Spleen (tissue), 11 donors: ENCODE results near the gene MMP11. TPM values are rescaled to one million over a fixed set of nuclear protein-coding genes. Genes with fewer than 3 reads are reported as not detected.

Experiments
- DNase-seq: peaks from one replicate; pipeline ENCODE4 v3.0.0-alpha.2; 2020
- H3K27ac ChIP-seq, 8 donors: fragments of 200-600 bp; sonication (generic) in 7 of 8; 1 replicate in 4 of 8; 2 replicates in 4 of 8; pipeline versions ENCODE4 v1.5.0 to v1.8.0; 2016 to 2021; ENCODE audit warnings: inconsistent platforms in 4 of 8, mild to moderate bottlenecking in 4 of 8, moderate library complexity in 1 of 8
- H3K27me3 ChIP-seq, 7 donors: fragments of 200-600 bp; sonication (generic) in 6 of 7; replicated peaks in 1 of 7; 1 replicate in 4 of 7; 2 replicates in 3 of 7; pipeline versions ENCODE4 v1.5.0 to v1.8.0; 2016 to 2021; ENCODE audit warnings: inconsistent platforms in 3 of 7, mild to moderate bottlenecking in 1 of 7
- H3K36me3 ChIP-seq, 6 donors: fragments of 200-600 bp; sonication (generic) in 5 of 6; 1 replicate in 4 of 6; 2 replicates in 2 of 6; pipeline versions ENCODE4 v1.5.0 to v1.8.0; 2016 to 2021; ENCODE audit warnings: inconsistent platforms in 2 of 6
- H3K4me1 ChIP-seq, 6 donors: fragments of 200-600 bp; sonication (generic) in 5 of 6; 1 replicate in 3 of 6; 2 replicates in 3 of 6; pipeline versions ENCODE4 v1.5.0 to v1.8.0; 2016 to 2021; ENCODE audit warnings: inconsistent platforms in 3 of 6
- H3K4me3 ChIP-seq, 8 donors: fragments of 200-600 bp; sonication (generic) in 7 of 8; 1 replicate in 4 of 8; 2 replicates in 4 of 8; pipeline versions ENCODE4 v1.5.0 to v1.8.0; 2016 to 2021; ENCODE audit warnings: inconsistent platforms in 4 of 8, mild to moderate bottlenecking in 4 of 8, moderate library complexity in 2 of 8
- H3K9me3 ChIP-seq, 8 donors: fragments of 200-600 bp; sonication (generic) in 7 of 8; 1 replicate in 4 of 8; 2 replicates in 4 of 8; pipeline versions ENCODE4 v1.5.0 to v1.8.0; 2016 to 2021; ENCODE audit warnings: inconsistent platforms in 4 of 8
- POLR2A ChIP-seq, 3 donors: fragments of 450-650 bp; IDR thresholded peaks; one replicate each; pipeline ENCODE4 v1.5.1; 2017; ENCODE audit warnings: antibody characterized with exemption in 3 of 3, mild to moderate bottlenecking in 1 of 3
- POLR2AphosphoS5 ChIP-seq, 3 donors: sonication (generic); formaldehyde crosslinking; IDR thresholded peaks; one replicate each; pipeline ENCODE4 v1.5.1; 2017; ENCODE audit warnings: antibody characterized with exemption in 3 of 3
- WGBS, 5 donors: extraction: QIAGEN DNeasy Blood & Tissue Kit in 3 of 5; methylation state at CpG; one replicate each; pipeline versions ENCODE4 v1.1.5 to v1.1.7; 2013 to 2018; 5-methylcytosine and 5-hydroxymethylcytosine counted together
- intact Hi-C: fragments of 100-400 bp; cut with DNase I; formaldehyde crosslinking; loops from one replicate; pipeline ENCODE4 v1.15.0; 2023; ENCODE audit warnings: low total_unique reads
- polyA plus RNA-seq, 3 donors: library from polyadenylated mRNA; stranded (reverse); fragments of 200-250 nt; gene quantifications; one replicate each; pipeline ENCODE4 v1.2.1, GENCODE V29; 2013
- total RNA-seq, 7 donors: library from RNA; depleted of rRNA in 3 of 7; stranded (reverse); fragments of >200 nt in 3 of 7; fragmentation: NEBNext Ultra II Directional in 4 of 7; extraction: Animal tissue kit (Norgen Biotek cat#: 25700) in 4 of 7; gene quantifications; one replicate each; pipeline versions ENCODE4 v1.1.0 to v1.2.1, GENCODE V29; 2016 to 2021
- TF ChIP-seq, protein P1 (sequence below), 11 experiments: fragments of 200-600 bp in 7 of 11; fragments of 450-650 bp in 4 of 11; sonication (generic) in 4 of 11; IDR thresholded peaks in 8 of 11; conservative IDR thresholded peaks in 3 of 11; 1 replicate in 7 of 11; 2 replicates in 4 of 11; pipeline versions ENCODE4 v1.4.0 to v1.8.0; 2016 to 2021; ENCODE audit warnings: antibody characterized with exemption in 11 of 11, inconsistent platforms in 4 of 11, mild to moderate bottlenecking in 1 of 11
- donor health status: healthy with polysubstance abuse.
- donor health status: DM: no; HTN: no; CAD: no; lungs with moderate emphysema.
- donor health status: DM: no; HTN: no; CAD: no.
- donor health status: Bipolar disorder and iron deficiency.
- donor health status: healthy.
- donor health status: DM: no; HTN: no; CAD: no.
- donor health status: DM: yes; HTN: yes; CAD: no.

Gene MMP11
- total and polyA plus RNA-seq, 10 donors: 0.66 to 11.0 (median 4.2) TPM

DNA sequence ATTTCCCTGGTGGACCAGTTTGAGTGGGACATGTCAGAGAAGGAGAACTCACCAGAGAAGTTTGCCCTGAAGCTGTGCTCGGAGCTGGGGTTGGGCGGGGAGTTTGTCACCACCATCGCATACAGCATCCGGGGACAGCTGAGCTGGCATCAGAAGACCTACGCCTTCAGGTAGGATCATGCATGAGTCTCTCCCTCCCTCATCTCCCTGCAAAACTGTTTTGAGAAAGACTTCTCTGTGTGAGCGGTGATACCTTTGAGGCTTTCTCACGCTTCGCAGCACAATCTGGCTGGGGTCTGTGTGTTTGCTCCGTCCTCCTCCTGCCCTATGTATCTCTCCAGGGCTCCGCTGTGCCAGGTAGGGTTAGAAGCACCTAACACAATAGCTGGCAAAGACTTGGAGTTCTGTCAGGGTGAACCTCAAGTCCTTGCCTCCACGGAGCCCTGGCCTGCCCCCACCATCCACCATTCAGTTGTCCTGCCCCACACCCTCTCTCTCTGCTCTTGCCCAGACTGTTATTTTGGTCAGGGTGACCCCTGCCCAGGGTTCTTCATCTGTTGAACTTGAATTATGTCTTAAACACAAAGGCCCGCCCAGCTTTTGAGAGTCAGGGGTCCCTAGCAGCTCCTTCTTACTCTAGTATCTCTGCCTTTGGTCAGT, 52.7 kb downstream of the MMP11 start:
- Histone ChIP-seq H3K4me1 (peaks cover 0 to 43% (median 13%) of the 10 kb centered on the region in 6 donors), H3K27ac (peak overlapping the region in 1 of 8 donors; percentile 30), H3K36me3 (peaks cover 0 to 100% (median 90%) of the 10 kb centered on the region in 6 donors), H3K27me3 (no peaks in the 10 kb centered on the region), H3K4me3 (no peak overlapping the region), H3K9me3 (no peaks in the 10 kb centered on the region)
- WGBS, 5 donors: 95 to 99% (median 96%) methylated on average over 12 of the region's 12 CpGs
- DNase-seq: peak; percentile 29
- TF ChIP-seq POLR2AphosphoS5 (IDR thresholded peaks at IDR 0.05): no peak
- TF ChIP-seq, protein P1, sequence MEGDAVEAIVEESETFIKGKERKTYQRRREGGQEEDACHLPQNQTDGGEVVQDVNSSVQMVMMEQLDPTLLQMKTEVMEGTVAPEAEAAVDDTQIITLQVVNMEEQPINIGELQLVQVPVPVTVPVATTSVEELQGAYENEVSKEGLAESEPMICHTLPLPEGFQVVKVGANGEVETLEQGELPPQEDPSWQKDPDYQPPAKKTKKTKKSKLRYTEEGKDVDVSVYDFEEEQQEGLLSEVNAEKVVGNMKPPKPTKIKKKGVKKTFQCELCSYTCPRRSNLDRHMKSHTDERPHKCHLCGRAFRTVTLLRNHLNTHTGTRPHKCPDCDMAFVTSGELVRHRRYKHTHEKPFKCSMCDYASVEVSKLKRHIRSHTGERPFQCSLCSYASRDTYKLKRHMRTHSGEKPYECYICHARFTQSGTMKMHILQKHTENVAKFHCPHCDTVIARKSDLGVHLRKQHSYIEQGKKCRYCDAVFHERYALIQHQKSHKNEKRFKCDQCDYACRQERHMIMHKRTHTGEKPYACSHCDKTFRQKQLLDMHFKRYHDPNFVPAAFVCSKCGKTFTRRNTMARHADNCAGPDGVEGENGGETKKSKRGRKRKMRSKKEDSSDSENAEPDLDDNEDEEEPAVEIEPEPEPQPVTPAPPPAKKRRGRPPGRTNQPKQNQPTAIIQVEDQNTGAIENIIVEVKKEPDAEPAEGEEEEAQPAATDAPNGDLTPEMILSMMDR (IDR thresholded peaks at IDR 0.05 in 8 of 11, conservative IDR thresholded peaks at IDR 0.05 in 3 of 11): no peak
- no peak for TF ChIP-seq POLR2A (IDR thresholded peaks at IDR 0.05)
- intact Hi-C loops: no loop called here

DNA sequence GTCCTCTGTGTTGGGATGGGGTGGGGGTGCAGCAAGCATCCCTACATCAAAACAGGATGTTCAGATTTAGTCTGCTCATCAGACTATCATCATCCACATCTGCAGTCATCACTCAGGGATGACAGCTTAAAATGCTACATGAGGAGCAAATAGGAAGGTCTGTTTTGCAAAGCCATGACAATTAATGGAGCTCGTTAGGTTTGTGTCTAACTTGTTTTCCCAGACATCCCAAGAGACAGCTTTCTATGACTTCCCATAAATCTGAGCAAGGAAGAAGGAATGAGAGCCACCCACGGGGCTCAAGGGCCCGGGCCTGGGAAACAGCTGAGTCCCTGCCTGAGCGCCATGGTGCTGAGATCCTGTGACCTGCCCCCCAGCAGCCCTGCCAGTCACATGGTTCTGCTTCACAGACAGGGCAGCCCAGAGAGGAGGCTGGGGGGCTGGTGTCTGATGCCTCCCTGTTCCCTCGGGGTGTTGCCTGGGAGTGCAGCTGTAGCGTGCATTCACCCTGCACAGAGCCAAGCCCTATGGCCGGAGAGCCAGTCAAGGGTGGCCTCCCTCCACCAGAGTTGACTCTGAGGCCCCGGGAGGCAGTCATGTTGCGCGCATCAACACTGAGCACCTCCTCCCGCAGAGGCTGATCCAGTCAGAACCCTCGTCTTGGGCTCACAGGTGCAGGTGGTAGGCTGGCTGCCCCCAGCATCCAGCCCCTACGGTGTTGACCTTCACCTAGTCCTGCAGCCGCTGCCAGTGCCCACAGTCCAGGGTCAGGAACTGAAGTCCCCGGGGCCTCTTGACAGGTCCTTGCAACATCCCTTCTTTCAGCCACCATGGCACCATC, 54.1 kb downstream of the MMP11 start:
- Histone ChIP-seq H3K36me3 (peaks cover 0 to 100% (median 91%) of the 10 kb centered on the region in 6 donors), H3K27me3 (no peaks in the 10 kb centered on the region), H3K9me3 (no peaks in the 10 kb centered on the region), H3K4me1 (peaks cover 0 to 32% (median 4%) of the 10 kb centered on the region in 6 donors), H3K4me3 (no peak overlapping the region), H3K27ac (no peak overlapping the region)
- intact Hi-C loops: no loop called here
- TF ChIP-seq POLR2AphosphoS5 (IDR thresholded peaks at IDR 0.05) (peak in 1 of 3 donors; percentile 55), POLR2A (IDR thresholded peaks at IDR 0.05) (no peak)
- 80 to 94% (median 90%) methylated on average over 6 to 15 of the region's 15 CpGs for WGBS, 5 donors
- peak; percentile 70 for DNase-seq

DNA sequence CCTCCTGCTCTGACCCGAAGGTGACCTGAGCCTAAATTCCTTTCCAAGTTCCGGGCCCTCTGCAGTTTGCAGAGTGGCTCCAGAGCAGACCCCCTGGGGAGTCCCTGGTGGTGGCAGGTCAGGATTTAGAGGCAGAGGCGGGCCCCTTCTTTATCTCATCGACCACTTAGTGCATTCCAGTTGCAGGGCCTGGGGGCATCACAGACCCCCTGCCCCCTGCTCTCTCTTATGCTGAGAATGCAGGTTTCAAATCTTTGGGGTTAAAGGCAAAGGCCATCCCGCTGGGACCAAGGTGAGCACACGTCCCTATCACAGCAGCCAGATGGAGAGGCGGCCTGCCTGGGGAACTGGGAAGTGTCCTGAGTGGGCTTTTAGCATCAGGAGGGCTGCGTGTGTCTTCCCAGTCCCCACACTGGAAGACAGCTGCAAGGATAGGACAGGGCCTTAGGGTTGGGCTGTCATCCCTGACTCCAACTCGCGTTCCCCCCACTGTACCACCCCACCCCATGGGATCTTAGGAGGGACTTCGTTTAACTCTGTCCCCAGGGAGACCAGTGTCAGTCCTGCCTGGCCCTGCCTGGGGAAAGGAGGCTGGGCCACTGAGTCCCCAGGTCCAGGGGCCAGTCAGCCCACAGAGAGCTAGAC, 54.8 kb downstream of the MMP11 start:
- DNase-seq: peak; percentile 35
- 88 to 93% (median 91%) methylated on average over 7 to 11 of the region's 11 CpGs for WGBS, 5 donors
- Histone ChIP-seq H3K27ac (no peak overlapping the region), H3K9me3 (no peaks in the 10 kb centered on the region), H3K4me1 (peaks cover 0 to 32% (median 4%) of the 10 kb centered on the region in 6 donors), H3K4me3 (no peak overlapping the region), H3K27me3 (no peaks in the 10 kb centered on the region), H3K36me3 (peaks cover 0 to 100% (median 91%) of the 10 kb centered on the region in 6 donors)
- TF ChIP-seq, protein P1 (IDR thresholded peaks at IDR 0.05 in 8 of 11, conservative IDR thresholded peaks at IDR 0.05 in 3 of 11): no peak
- no peak for TF ChIP-seq POLR2AphosphoS5 (IDR thresholded peaks at IDR 0.05)
- no peak for TF ChIP-seq POLR2A (IDR thresholded peaks at IDR 0.05)
- intact Hi-C loops: no loop called here

DNA sequence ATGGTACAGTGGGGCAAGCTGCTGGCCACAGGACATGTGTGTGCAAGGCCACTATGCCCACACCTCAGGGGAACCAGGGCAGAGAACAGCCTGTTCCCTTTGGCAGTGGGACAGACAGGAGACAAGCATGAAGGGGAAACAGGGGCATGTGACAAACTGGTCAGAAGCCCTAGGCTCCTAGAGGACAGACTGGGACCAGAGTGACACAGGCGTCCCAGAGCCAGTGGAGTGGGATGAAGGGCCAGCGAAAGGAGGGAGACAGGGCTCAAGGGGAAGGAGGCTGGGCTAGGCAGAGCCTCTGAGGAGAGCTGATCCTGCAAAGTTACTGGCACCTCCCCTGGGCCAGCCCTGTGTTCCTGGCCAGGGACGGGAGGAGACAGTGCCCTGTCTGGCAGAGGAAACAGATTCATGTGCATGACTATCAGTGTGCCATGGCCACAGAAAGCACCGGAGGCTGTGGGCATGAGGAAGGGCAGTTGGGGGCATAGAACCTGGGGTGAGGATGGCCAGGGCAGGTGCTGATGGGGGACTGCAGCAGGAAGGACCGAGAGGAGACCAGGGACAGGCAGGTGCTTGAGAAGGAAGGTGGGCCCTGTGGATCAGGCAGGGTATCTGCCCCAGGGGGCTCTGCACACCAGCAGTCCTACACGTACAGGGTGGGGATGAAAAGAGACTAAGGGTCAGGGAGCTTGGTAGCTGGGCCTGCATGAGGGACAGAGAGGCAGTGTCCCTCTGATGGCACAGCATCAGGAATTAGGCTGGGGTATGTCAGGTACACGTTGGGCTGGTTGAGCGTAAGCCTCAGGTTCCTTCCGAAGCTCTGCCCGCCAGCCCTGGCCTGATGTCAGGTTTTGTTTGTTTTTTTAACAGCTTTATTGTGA, 56.4 kb downstream of the MMP11 start:
- H3K4me3 ChIP-seq: no peak overlapping the region
- no peak overlapping the region for H3K27ac ChIP-seq
- 87 to 98% (median 91%) methylated on average over 10 of the region's 10 CpGs for WGBS, 5 donors
- H3K27me3 ChIP-seq: no peaks in the 10 kb centered on the region
- intact Hi-C loops: no loop called here
- no peaks in the 10 kb centered on the region for H3K9me3 ChIP-seq
- TF ChIP-seq, protein P1 (IDR thresholded peaks at IDR 0.05 in 8 of 11, conservative IDR thresholded peaks at IDR 0.05 in 3 of 11): no peak
- H3K36me3 ChIP-seq: peaks cover 0 to 100% (median 93%) of the 10 kb centered on the region in 6 donors
- peak; percentile 52 for DNase-seq
- peaks cover 0 to 32% (median 4%) of the 10 kb centered on the region in 6 donors for H3K4me1 ChIP-seq
